Activated naive CD8-positive, alpha-beta T cell treated with anti-CD3 and anti-CD28 coated beads for 36 hours (primary cell): Measurements from ENCODE around the gene CFAP53. TPM values are rescaled to one million over a fixed set of nuclear protein-coding genes. Genes with fewer than 3 reads are reported as not detected.

Experiments used
- DNase-seq: peaks from one replicate; pipeline ENCODE4 v3.0.0; 2021
- H3K27ac Mint-ChIP-seq: one replicate; pipeline ENCODE4 v1.8.0; 2022; ENCODE audit warnings: mild to moderate bottlenecking, moderate library complexity, mixed read lengths
- H3K27me3 Mint-ChIP-seq: one replicate; pipeline ENCODE4 v1.8.0; 2022; ENCODE audit warnings: mild to moderate bottlenecking, mixed read lengths
- H3K36me3 Mint-ChIP-seq: one replicate; pipeline ENCODE4 v1.8.0; 2021; ENCODE audit warnings: mild to moderate bottlenecking, mixed read lengths
- H3K4me1 Mint-ChIP-seq: one replicate; pipeline ENCODE4 v1.8.0; 2021; ENCODE audit warnings: mixed read lengths
- H3K4me3 Mint-ChIP-seq: one replicate; pipeline ENCODE4 v1.8.0; 2022; ENCODE audit warnings: mild to moderate bottlenecking, moderate library complexity, mixed read lengths
- H3K9me3 Mint-ChIP-seq: one replicate; pipeline ENCODE4 v1.8.0; 2022; ENCODE audit warnings: mixed read lengths
- total RNA-seq, 2 experiments: library from RNA; stranded (reverse); gene quantifications; one replicate each; pipeline ENCODE4 v1.2.3, GENCODE V29; 2021

The CFAP53 gene
- total RNA-seq, 2 experiments from 2014 or later, result 0.14 to 0.54 TPM

DNA sequence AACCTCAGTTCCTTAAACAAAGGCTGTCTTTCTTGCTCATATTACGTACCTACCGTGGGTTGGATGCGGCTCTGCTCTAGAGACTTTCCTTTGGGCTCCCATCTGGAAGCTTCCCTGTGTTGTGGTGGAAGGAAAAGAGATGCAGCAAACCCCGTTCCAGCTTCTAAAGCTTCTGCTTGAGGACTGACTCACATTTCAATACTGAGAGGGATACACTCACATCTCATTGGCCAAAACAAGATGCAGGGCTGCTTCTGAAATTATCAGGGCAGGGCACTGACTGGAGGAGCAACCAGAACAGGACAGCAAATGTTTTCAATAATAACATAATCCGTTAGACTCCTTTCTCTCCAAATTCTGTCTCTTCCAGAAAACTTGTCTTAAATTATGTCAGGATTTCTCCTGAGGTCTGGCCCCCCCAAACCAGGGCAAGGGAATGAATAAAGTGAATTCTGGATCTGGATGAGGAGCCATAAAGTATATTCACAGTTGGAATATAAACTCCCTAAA lies 66.9 kb downstream of the CFAP53 start:
- no peak for DNase-seq
- Mint-ChIP-seq H3K27me3 (peaks cover 78% of the 10 kb centered on the region), H3K4me1 (peaks cover 8% of the 10 kb centered on the region), H3K9me3 (peaks cover 4% of the 10 kb centered on the region), H3K27ac (no peak overlapping the region), H3K4me3 (no peak overlapping the region), H3K36me3 (peaks cover 2% of the 10 kb centered on the region)

DNA sequence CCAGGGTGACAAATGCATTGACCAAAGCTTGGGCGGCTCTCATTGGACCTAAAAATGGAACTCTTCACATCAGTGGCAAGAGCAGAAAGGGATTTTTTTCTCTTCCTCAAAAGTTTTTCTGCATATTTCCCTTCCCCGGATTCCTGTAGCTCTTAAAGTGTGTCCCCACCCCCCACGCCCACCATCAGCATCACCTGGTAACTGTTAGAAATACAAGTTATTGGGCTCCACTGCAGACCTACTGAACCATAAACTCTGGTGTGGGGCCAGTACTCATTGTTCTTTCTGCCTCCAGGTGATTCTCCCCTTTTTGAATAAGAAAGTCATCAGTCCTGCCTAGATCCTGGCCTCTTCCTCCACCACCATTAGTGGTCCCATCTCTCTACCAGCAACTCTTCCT lies 70.0 kb downstream of the CFAP53 start:
- peaks cover 5% of the 10 kb centered on the region for H3K4me1 Mint-ChIP-seq
- DNase-seq, result no peak
- H3K27ac Mint-ChIP-seq, result no peak overlapping the region

DNA sequence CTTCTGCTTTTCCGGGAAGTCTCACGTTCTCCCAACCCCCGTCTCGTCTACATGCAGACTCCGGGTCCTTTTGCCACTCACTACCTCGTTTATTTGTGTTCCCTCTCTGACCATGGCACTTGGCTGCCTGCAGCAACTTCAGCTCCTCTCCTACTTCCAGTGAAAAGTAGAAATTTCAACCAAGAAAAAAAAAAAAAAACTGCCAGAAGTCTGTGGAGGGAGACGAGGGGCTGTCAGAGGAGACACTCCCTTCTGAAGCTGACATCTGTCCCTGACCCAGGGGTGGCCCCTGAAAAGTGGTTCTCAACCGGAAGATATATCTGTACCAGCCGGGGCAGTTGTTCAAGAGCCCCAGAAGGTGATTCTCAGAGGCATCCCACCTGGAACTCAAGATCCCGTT lies 70.6 kb downstream of the CFAP53 start:
- H3K4me1 Mint-ChIP-seq, result peaks cover 5% of the 10 kb centered on the region
- no peaks in the 10 kb centered on the region for H3K9me3 Mint-ChIP-seq
- H3K4me3 Mint-ChIP-seq, result no peak overlapping the region
- peaks cover 88% of the 10 kb centered on the region for H3K27me3 Mint-ChIP-seq
- H3K27ac Mint-ChIP-seq, result no peak overlapping the region
- no peak for DNase-seq
- peaks cover 2% of the 10 kb centered on the region for H3K36me3 Mint-ChIP-seq

More for the DNA sequence above, 70.0 kb downstream of the CFAP53 start:
- Mint-ChIP-seq H3K27me3 (peaks cover 87% of the 10 kb centered on the region), H3K9me3 (peaks cover 3% of the 10 kb centered on the region), H3K36me3 (peaks cover 2% of the 10 kb centered on the region), H3K4me3 (no peak overlapping the region)

DNA sequence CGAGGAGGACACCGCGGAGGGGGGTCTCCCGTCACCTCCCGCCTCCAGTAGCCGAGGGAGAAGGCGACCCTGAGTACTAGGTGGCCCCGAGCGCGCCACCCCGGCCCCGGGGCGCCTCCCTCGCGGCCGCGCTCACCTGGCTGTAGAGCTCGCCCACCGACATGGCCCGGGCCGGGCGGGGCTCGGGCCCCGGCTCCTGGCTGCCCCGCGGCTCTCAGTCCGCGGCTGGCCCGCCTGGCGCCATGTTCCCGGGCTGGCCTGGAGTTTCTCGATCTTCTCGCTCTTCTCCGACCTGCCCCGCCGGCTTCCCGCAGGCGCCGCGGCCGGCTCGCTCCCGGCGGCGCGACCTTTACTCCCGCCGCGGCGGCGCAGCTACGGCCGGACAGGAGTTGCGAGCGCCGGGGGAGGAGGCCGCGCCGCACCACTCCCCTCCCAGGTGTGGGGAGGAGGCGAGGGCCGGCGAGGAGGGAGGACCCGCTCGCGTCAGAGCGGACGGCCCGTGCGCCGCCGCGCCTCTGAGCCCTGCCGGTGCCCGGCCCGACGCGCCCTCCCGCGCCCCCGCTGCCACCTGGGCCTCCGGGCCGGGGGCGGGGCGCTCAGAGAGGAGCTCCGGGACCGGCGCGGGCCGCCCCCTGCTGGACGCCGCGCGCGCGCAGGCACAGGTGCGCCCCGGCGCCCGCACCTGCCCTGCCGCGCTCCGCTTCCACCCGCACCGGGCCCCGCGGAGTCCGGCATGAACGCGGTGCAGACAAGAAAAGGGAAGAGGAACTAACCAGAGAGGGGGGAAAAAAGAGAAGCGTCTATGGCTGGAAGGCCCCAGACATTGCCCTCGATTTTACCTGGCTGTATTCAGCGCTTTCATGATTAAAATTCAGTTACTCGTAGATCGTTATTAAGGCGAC lies 71.4 kb downstream of the CFAP53 start, which contains the start of gene MYO5B:
Gene MYO5B (minus strand): TSS at position 517 of the 902 bp plus-strand sequence. CDS start 354 bp downstream, at position 163.
- Mint-ChIP-seq H3K4me3 (peak within 1 kb of the TSS; percentile 7), H3K36me3 (no peaks in the 10 kb centered on the region), H3K27ac (no peak within 1 kb of the TSS), H3K27me3 (peaks cover 81% of the 10 kb centered on the region), H3K9me3 (no peaks in the 10 kb centered on the region), H3K4me1 (peaks cover 9% of the 10 kb centered on the region)
- DNase-seq, result peak; percentile 76

DNA sequence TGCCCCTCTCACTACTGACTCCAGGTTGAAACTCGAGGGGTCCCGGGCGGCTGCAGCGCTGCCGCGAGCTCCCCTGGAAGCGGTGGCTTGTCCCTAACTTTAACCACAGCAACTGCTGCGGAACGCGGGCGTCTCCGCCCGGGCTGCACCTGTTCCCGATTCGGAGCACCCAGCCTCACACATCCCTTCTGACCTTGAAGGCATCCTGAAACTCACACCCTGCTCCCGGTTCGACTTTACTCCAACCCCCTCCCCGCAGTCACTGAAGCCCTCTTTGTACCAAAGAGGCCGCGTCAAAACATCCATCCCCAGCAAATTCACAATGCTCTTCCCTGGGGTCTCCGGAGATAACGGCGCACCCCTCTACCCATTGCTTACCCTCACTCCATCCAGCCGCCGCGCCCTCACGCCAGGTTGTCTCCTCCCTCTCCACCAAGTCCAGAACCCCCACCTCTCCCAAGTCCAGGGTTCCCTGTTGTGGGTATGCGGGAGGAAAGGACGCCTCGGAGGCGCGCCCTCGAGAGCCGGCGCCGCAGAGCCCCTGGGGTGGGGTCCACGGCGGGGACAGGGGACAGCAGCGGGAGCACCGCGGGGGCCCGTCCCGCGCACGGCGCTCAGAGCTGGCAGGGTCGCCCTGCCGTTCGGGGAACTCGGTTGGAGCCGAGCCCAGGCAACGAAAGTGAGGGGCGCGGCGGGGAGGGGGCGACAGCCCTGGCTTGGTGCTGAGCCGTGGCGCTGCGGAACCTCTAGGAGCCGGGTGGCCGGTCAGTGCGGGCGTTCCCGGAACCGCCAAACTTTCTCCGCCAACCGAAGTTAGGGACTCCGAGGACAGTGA lies 72.3 kb downstream of the CFAP53 start:
- Mint-ChIP-seq H3K36me3 (no peaks in the 10 kb centered on the region), H3K27ac (no peak overlapping the region), H3K27me3 (peaks cover 81% of the 10 kb centered on the region)

DNA sequence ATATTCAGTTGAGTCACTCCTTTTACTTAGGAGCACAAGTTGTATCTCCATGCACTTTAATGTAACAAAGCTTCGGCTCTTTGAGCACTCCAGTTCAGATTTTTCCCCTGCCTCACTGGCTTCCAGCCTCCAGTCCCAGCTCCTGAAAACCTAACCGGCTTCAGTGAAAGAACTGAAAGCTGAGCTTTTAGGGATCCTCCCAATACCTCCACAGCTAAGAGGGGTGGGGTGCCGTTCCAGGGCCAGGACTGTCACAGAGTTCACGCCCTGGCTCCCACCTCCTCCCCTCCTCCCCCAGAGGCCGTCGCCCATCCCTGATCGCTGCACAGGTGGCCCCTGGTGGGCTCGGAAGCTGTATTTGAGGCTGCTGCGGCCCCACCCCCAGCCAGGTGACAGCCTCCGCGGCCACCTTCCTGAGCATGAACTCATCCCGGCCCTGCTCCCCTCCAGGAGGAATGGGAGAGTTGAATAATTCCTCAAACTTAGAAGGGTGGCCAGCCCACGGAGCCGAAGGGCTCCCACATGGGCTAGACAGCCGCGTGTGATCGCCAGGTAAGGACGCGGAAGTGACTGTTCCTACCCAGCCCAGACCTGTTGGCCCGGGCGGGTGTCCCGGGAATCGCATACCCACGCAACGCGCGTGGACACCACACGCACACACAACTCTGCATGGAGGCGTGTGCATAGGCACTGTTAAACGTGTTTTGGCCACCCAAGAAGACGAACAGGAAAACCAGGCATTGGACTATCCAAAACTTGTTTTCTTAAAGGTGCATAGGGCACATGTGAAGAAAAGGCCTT lies 73.1 kb downstream of the CFAP53 start:
- Mint-ChIP-seq H3K4me3 (peak overlapping the region; percentile 26), H3K27me3 (peaks cover 77% of the 10 kb centered on the region), H3K27ac (no peak overlapping the region), H3K4me1 (peaks cover 18% of the 10 kb centered on the region), H3K9me3 (no peaks in the 10 kb centered on the region), H3K36me3 (no peaks in the 10 kb centered on the region)
- DNase-seq, result no peak

More for the DNA sequence above, 72.3 kb downstream of the CFAP53 start:
- Mint-ChIP-seq H3K4me1 (peaks cover 17% of the 10 kb centered on the region), H3K9me3 (no peaks in the 10 kb centered on the region), H3K4me3 (peak overlapping the region; percentile 7)
- no peak for DNase-seq

DNA sequence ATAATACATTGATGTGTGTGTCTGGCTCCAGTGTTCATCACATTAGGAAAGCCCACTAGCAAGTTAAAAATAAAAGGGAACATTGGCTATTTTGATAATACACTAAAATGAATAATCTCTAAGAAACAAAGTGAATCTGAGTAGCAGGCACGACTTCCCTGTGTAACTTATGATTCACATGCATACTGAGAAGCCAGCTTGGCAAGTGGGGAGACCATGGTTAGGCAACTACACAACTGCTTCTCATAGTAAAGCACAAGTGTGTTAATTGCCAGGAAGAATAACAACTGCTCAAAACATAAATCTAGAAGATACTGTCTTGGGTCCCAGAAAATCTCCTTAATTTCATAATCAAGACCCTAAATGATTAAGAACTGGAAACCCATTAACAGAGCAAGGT lies 75.4 kb downstream of the CFAP53 start:
- Mint-ChIP-seq H3K36me3 (no peaks in the 10 kb centered on the region), H3K27me3 (peaks cover 57% of the 10 kb centered on the region), H3K4me3 (no peak overlapping the region), H3K9me3 (no peaks in the 10 kb centered on the region), H3K4me1 (peaks cover 18% of the 10 kb centered on the region), H3K27ac (no peak overlapping the region)
- no peak for DNase-seq

DNA sequence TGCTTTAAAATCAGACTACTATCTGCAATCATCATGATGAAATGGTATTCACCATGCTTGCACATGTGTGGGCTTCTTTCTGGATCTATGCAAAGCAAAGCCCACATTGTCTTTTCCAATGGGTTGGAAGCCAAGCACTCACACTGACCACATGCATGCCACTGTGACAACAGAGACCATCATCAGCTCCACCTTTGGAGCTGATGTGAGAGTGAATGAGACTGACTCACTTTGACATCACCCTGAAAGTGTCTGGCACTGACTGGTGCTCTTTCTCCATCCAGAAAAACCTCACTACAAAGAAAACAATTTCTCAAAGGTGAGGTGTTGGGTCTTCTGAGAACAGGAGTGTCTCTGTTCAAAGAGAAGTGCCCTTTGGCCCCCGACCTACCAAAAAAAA lies 76.1 kb downstream of the CFAP53 start:
- H3K9me3 Mint-ChIP-seq, result no peaks in the 10 kb centered on the region

DNA sequence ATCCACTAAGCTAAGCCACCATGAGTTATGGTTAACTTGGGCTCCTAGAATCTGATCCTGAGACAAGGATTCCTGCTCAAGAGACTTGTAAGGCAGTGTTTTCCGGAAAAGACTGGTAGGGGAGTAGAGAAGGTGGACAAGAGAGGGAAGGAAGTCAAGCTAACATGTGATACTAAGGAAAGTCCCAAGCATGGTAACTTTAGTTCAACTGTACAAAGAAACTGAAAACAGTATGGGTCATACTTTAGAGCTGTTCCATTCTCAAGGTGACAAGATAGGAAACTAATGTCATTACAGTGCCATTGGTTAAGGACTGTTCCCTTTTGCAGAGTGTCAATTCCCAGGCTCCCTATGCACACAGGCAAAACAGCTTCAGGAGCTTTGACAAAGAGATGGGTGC lies 77.1 kb downstream of the CFAP53 start:
- Mint-ChIP-seq H3K4me3 (no peak overlapping the region), H3K4me1 (peaks cover 18% of the 10 kb centered on the region), H3K36me3 (no peaks in the 10 kb centered on the region), H3K9me3 (no peaks in the 10 kb centered on the region), H3K27ac (no peak overlapping the region), H3K27me3 (peaks cover 56% of the 10 kb centered on the region)
- no peak for DNase-seq

More for the DNA sequence above, 76.1 kb downstream of the CFAP53 start:
- Mint-ChIP-seq H3K36me3 (no peaks in the 10 kb centered on the region), H3K27ac (no peak overlapping the region), H3K27me3 (peaks cover 51% of the 10 kb centered on the region), H3K4me1 (peaks cover 18% of the 10 kb centered on the region), H3K4me3 (no peak overlapping the region)
- DNase-seq, result no peak

DNA sequence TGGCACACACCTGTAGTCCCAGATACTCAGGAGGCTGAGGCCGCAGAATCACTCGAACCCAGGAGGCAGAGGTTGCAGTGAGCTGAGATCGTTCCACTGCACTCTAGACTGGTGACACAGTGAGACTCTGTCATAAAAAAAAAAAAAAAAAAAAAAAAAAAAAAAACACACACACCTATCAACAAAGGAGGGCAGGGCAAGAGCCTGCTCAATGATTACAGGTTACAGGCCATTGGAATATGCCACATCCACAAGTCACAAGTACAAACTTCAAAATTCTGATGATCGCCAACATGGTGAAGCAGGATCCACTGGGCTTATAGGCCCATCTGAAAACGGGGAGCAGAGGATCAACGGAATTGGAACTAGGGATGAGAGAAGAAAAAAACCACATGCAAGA lies 77.6 kb downstream of the CFAP53 start:
- Mint-ChIP-seq H3K4me1 (peaks cover 14% of the 10 kb centered on the region), H3K27me3 (peaks cover 55% of the 10 kb centered on the region)

DNA sequence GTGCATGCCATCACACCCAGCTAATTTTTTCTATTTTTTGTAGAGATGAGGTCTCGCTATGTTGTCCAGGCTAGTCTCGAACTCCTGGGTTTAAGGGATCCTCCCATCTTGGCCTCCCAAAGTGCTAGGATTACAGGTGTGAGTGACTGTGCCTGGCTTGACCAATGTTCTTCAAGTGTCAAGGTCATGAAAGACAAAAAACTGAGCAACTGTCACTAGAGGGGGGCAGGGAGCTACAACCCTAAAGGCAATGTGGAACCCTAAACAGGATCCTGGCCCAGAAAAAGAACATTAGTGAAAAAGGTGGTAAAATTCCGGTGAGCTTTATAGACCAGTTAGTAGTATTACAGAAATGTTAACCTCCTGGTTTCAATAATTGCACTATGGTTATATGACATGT lies 78.6 kb downstream of the CFAP53 start:
- Mint-ChIP-seq H3K27ac (no peak overlapping the region), H3K27me3 (peaks cover 45% of the 10 kb centered on the region), H3K9me3 (no peaks in the 10 kb centered on the region), H3K4me3 (no peak overlapping the region), H3K36me3 (no peaks in the 10 kb centered on the region), H3K4me1 (peaks cover 12% of the 10 kb centered on the region)
- no peak for DNase-seq

More for the DNA sequence above, 77.6 kb downstream of the CFAP53 start:
- no peak for DNase-seq
- no peaks in the 10 kb centered on the region for H3K9me3 Mint-ChIP-seq
- H3K4me3 Mint-ChIP-seq, result no peak overlapping the region
- no peak overlapping the region for H3K27ac Mint-ChIP-seq
- no peaks in the 10 kb centered on the region for H3K36me3 Mint-ChIP-seq

DNA sequence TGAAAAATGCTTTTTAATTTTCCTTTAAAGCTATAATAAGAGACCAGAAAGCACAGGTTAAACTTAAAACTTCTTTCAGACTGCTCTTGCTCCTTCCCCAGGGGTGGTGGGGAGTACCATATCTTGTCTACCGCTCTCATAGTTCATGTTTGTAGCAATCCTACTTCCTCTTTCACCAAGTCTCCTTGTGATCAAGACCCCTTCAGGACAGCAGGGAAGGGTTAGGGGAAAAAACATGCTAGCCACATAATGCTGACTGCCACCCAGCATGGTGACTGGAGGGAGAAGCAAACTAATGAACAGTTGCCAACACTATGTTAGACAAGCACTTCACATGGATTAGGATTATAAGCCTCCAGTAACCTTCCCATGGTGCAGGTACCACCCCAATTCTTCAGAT lies 79.9 kb downstream of the CFAP53 start:
- H3K27ac Mint-ChIP-seq, result no peak overlapping the region
- H3K4me3 Mint-ChIP-seq, result no peak overlapping the region
- peaks cover 36% of the 10 kb centered on the region for H3K27me3 Mint-ChIP-seq
- DNase-seq, result no peak
- no peaks in the 10 kb centered on the region for H3K9me3 Mint-ChIP-seq
- no peaks in the 10 kb centered on the region for H3K36me3 Mint-ChIP-seq
- H3K4me1 Mint-ChIP-seq, result peaks cover 12% of the 10 kb centered on the region

DNA sequence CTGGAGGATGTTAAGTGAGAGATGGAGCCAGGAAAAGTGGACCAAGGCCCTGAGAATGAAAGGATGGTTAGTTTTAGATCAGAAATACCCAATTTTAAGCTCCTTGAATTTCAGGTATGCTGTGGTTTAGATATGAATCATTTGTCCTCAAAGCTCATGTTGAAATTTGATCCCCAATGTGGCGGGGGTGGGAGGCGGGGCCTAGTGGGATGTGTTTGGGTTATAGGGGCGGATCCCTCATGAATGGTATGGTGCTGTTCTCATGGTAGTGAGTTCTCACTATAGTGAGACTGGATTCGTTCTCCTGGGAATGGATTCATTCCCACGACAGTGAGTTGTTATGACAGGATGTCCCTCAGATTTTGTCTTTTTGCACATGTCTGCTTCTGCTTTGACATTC lies 82.7 kb downstream of the CFAP53 start:
- H3K27me3 Mint-ChIP-seq, result peaks cover 15% of the 10 kb centered on the region
- H3K4me1 Mint-ChIP-seq, result no peaks in the 10 kb centered on the region
- no peaks in the 10 kb centered on the region for H3K9me3 Mint-ChIP-seq
- DNase-seq, result no peak
- no peak overlapping the region for H3K4me3 Mint-ChIP-seq
- no peaks in the 10 kb centered on the region for H3K36me3 Mint-ChIP-seq
- H3K27ac Mint-ChIP-seq, result no peak overlapping the region

DNA sequence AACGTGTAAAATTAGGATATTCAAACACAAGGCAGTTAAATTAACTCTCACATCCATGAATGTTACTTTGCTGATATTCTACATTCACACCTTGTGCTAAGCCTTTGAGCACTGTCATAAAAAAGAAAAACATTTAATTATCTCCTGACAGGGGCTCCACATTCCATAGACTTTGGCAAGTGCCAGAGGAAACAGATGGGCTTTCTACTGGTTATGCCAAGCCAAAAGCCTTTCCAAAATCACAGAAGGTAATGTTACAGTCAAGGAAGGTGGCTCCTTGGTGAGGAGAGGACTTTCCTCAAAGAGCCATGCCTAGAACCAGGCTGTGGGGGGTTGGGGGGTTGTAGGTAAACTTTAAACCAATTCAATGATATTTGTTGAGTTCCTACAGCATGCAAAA lies 83.8 kb downstream of the CFAP53 start:
- Mint-ChIP-seq H3K9me3 (no peaks in the 10 kb centered on the region), H3K27me3 (peaks cover 20% of the 10 kb centered on the region), H3K27ac (no peak overlapping the region), H3K4me3 (no peak overlapping the region), H3K4me1 (no peaks in the 10 kb centered on the region), H3K36me3 (no peaks in the 10 kb centered on the region)
- no peak for DNase-seq
